Mesodermal cell (in vitro differentiated cells): ENCODE data around the gene MT2A.
A peak's percentile ranks its signal among the peaks of the same experiment; 100 is the strongest.

Experiments
- H3K27ac ChIP-seq: 2 replicates; pipeline ENCODE4 v1.7.0; 2013; ENCODE audit warnings: mild to moderate bottlenecking, low read depth, low read length, moderate library complexity; ENCODE audit not compliant: severe bottlenecking
- H3K36me3 ChIP-seq: 2 replicates; pipeline ENCODE4 v1.7.1; 2013; ENCODE audit warnings: mild to moderate bottlenecking, low read length, moderate library complexity; ENCODE audit not compliant: control insufficient read depth, insufficient read depth
- H3K4me1 ChIP-seq: one replicate; pipeline ENCODE4 v1.7.1; 2013; ENCODE audit warnings: mild to moderate bottlenecking, low read length; ENCODE audit not compliant: insufficient read depth, control insufficient read depth, poor library complexity, severe bottlenecking
- H3K4me3 ChIP-seq: 2 replicates; pipeline ENCODE4 v1.7.0; 2013; ENCODE audit warnings: low read length, control low read depth, mild to moderate bottlenecking; ENCODE audit not compliant: insufficient read depth, poor library complexity, severe bottlenecking; ENCODE audit errors: extremely low read depth
- H3K9me3 ChIP-seq: 2 replicates; pipeline ENCODE4 v1.7.1; 2013; ENCODE audit warnings: mild to moderate bottlenecking, low read length, moderate library complexity; ENCODE audit not compliant: control insufficient read depth
- WGBS, 2 experiments: methylation state at CpG; one replicate each; pipeline ENCODE4 v1.1.5; 2013; ENCODE audit warnings: missing lambda C conversion rate in 2 of 2; ENCODE audit not compliant: insufficient coverage in 2 of 2; 5-methylcytosine and 5-hydroxymethylcytosine counted together

Gene MT2A

DNA sequence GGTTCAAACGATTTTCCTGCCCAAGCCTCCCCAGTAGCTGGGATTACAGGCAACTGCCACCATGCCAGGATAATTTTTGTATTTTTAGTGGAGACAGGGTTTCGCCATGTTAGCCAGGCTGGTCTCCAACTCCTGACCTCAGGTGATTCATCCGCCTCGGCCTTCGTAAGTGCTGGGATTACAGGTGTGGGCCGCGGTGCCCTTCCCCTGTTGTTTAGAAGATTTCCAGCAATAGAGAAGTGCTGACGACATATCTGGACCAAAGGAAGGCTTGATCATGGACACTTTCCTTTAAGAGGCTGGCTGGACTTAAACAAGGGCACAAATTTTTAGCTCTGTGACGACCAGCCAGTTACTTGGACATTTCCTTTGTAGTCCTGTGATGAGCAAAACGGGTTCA is 22.8 kb downstream of the MT2A start:
- Histone ChIP-seq H3K9me3 (no peaks in the 10 kb centered on the region), H3K4me1 (peaks cover 11% of the 10 kb centered on the region), H3K4me3 (no peak overlapping the region), H3K27ac (no peak overlapping the region), H3K36me3 (no peaks in the 10 kb centered on the region)
- WGBS, 2 experiments, result 73 to 78% methylated on average over 9 to 10 of the region's 10 CpGs

DNA sequence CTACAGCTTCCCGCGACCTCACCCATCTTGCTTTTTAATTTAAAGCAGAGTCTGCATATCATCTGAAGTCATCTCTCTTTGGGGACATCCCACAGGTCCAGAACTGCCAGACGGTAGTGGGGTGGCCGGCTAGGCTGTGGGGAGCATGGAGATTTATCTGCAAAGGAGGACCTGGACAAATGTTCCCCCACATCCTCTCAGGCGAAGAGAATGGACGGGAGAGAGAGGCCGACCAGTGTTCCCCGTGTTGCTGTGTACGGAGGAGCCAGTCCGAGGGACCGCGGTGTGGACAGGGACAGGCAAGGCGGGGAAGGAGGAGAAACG is 23.4 kb downstream of the MT2A start:
- H3K4me3 ChIP-seq, result peak overlapping the region; percentile 24

DNA sequence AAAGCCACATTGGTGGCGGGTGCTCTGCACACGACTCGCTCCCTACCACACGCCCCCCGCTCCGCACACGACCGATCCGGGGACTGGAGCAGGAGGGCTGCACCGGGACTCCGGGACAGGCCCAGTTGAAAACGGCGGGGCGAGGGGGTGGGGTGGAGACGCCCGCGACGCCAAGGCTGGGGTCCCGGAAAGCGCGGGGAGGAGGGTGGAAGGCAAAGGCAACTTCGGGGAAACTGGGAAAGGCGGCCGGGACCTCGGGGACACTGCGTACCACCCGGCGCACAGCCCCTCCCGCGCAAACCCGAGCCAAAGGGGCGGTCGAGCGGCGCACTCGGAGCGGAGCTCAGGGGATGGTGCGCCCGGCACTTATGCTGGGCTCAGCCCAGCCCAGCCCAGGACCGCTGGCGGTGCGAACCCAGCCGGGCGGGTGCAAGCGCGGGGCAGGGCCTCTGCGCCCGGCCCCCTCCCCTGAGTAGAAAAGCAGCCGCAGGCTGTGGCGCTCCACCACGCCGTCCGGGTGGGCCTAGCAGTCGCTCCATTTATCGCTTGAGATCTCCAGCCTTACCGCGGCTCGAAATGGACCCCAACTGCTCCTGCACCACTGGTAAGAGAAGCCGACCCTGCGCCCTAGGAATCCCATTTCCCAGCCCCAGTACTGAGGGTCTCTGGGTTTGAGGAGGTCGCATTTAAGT is 23.9 kb downstream of the MT2A start, which contains the start of gene MT1M:
Gene MT1M, plus strand, starts transcription at position 504 of the 692 bp plus-strand sequence. Its CDS starts 73 bp downstream, at position 577.
- WGBS, 2 experiments, result 1% methylated on average over 52 to 55 of the region's 61 CpGs
- Histone ChIP-seq H3K4me1 (peaks cover 11% of the 10 kb centered on the region), H3K27ac (no peak within 1 kb of the TSS), H3K9me3 (no peaks in the 10 kb centered on the region), H3K4me3 (peak within 1 kb of the TSS; percentile 24), H3K36me3 (no peaks in the 10 kb centered on the region)

More for the DNA sequence above, 23.4 kb downstream of the MT2A start:
- Histone ChIP-seq H3K4me1 (peaks cover 11% of the 10 kb centered on the region), H3K36me3 (no peaks in the 10 kb centered on the region), H3K9me3 (no peaks in the 10 kb centered on the region), H3K27ac (no peak overlapping the region)
- WGBS, 2 experiments, result 10 to 16% methylated on average over 9 to 12 of the region's 14 CpGs

DNA sequence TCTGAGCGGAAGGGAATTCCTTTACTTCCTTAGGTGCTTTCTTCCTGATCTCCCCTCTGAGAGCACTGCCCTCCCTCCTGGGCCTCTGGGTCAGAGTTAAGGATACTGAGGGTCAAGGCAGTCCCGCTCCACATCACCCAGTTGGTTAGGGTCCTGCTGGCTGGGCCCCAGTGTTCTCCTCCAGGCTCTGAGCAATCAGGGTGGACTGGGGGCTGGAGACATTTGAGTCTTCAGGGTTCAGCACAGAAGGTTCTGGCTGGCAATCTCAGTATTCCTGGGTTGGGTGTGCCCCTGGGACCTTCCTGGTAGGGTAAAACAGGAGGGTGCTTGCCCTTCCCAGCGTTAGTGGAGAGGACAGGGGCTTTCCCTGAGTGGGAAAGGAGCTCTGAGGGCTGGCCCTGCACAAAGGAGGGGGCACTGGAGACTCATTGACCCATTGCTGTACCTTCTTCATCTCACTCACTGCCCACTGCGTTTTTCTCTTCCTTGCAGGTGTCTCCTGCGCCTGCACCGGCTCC is 24.5 kb downstream of the MT2A start:
- 11 to 12% methylated on average over 3 of the region's 6 CpGs for WGBS, 2 experiments
- H3K27ac ChIP-seq, result no peak overlapping the region
- no peaks in the 10 kb centered on the region for H3K36me3 ChIP-seq
- H3K4me1 ChIP-seq, result peaks cover 11% of the 10 kb centered on the region
- H3K9me3 ChIP-seq, result no peaks in the 10 kb centered on the region
- peak overlapping the region; percentile 24 for H3K4me3 ChIP-seq

GRCh38 chr16:56633535-56633934 is 25.2 kb downstream of the MT2A start:
- Histone ChIP-seq H3K4me3 (no peak overlapping the region), H3K4me1 (peaks cover 11% of the 10 kb centered on the region), H3K27ac (no peak overlapping the region), H3K36me3 (no peaks in the 10 kb centered on the region), H3K9me3 (no peaks in the 10 kb centered on the region)
- 20 to 30% methylated on average over 6 of the region's 7 CpGs for WGBS, 2 experiments

GRCh38 chr16:56634715-56635440 is 26.5 kb downstream of the MT2A start:
- Histone ChIP-seq H3K36me3 (no peaks in the 10 kb centered on the region), H3K4me3 (no peak overlapping the region), H3K27ac (no peak overlapping the region), H3K9me3 (no peaks in the 10 kb centered on the region), H3K4me1 (peaks cover 11% of the 10 kb centered on the region)
- 2% methylated on average over 37 to 41 of the region's 47 CpGs for WGBS, 2 experiments

DNA sequence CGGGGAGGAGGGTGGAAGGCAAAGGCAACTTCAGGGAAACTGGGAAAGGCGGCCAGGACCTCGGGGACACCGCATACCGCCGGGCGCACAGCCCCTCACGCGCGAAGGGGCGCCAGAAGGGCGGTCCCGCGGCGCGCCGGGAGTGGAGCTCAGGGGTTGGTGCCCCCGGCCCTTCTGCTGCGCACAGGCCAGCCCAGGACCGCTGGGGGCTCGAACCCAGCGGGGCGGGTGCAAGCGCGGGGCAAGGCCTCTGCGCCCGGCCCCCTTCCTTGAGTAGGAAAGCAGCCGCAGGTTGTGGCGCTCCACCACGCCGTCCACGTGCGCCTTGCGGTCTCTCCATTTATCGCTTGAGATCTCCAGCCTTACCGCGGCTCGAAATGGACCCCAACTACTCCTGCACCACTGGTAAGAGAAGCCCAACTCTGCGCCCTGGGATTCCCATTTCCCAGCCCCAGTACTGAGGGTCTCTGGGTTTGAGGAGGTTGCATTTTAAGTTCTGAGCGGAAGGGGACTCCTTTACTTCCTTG is 27.1 kb downstream of the MT2A start:
- H3K9me3 ChIP-seq, result no peaks in the 10 kb centered on the region
- 1 to 2% methylated on average over 26 of the region's 40 CpGs for WGBS, 2 experiments
- no peak overlapping the region for H3K27ac ChIP-seq
- H3K4me1 ChIP-seq, result peaks cover 11% of the 10 kb centered on the region
- no peaks in the 10 kb centered on the region for H3K36me3 ChIP-seq
- H3K4me3 ChIP-seq, result no peak overlapping the region

DNA sequence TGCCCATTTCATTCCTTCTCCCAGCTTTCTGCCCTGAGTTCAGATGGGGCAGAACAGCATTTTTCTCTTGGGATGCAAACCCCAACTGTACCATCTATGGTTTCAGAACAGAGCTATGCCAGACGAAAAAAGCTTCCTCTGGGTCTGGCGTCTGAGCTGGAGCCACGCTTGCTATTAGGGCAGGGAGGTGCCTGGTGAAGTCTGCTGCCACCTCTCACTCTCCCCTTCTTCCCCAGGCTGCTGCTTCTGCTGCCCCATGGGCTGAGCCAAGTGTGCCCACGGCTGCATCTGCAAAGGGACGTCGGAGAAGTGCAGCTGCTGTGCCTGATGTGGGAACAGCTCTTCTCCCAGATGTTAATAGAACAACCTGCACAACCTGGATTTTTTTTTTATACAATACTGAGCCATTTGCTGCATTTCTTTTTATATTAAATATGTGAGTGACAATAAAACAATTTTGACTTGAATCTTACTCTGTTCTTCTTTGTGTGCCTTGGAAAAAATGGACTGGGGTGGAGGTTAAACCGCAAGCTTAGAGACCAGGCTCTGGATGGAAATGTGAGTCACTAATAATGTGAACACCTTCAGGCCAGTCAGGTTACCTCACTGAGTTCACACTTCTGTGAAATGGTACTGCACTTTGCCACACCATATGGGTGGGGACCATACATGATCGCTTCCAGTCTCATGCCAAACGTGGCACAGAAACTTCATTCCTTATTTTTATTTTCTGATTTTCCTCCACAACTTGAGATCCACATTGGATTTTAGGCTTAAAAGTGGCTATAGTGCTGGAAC is 28.4 kb downstream of the MT2A start:
- Histone ChIP-seq H3K4me3 (no peak overlapping the region), H3K4me1 (peaks cover 11% of the 10 kb centered on the region), H3K36me3 (no peaks in the 10 kb centered on the region), H3K27ac (no peak overlapping the region), H3K9me3 (no peaks in the 10 kb centered on the region)
- 15 to 28% methylated on average over 5 to 7 of the region's 9 CpGs for WGBS, 2 experiments

- 2% methylated on average over 56 to 62 of the region's 68 CpGs for WGBS, 2 experiments
- Histone ChIP-seq H3K27ac (no peak within 1 kb of the TSS), H3K9me3 (no peaks in the 10 kb centered on the region), H3K4me3 (peak within 1 kb of the TSS; percentile 26), H3K4me1 (peaks cover 7% of the 10 kb centered on the region), H3K36me3 (no peaks in the 10 kb centered on the region)
These were observed 29.7 kb downstream of the MT2A start, which contains the start of gene MT1A for GRCh38 chr16:56637814-56638750. MT1A (plus strand) TSS chr16:56638666; CDS start chr16:56638739, 73 bp downstream.
